GM18511 (cell line): ENCODE results near the gene OXT.

Experiments
- ATAC-seq: cut with Tn5 transposase; IDR thresholded peaks from one replicate; pipeline ENCODE4 v1.9.1; 2021; ENCODE audit warnings: mild to moderate bottlenecking, moderate library complexity; ENCODE audit not compliant: unreplicated experiment

The OXT gene

GRCh38 chr20:3084283-3084985 lies 13.0 kb downstream of the OXT start, which contains the start of gene AVP:
Gene AVP, minus strand, starts transcription at chr20:3084724. Its CDS starts 50 bp downstream, at chr20:3084674.
- ATAC-seq, result no peak

- no peak for ATAC-seq
Measured at GRCh38 chr20:3084986-3085360, 13.6 kb downstream of the OXT start.

GRCh38 chr20:3085571-3086072 lies 14.2 kb downstream of the OXT start:
- no peak for ATAC-seq

GRCh38 chr20:3088031-3088430 lies 16.6 kb downstream of the OXT start:
- no peak for ATAC-seq

GRCh38 chr20:3090565-3090964 lies 19.1 kb downstream of the OXT start:
- ATAC-seq, result no peak

GRCh38 chr20:3092611-3093379 lies 21.4 kb downstream of the OXT start:
- no peak for ATAC-seq

- ATAC-seq, result no peak
Measured at GRCh38 chr20:3093861-3094361, 22.5 kb downstream of the OXT start.

- no peak for ATAC-seq
Measured at GRCh38 chr20:3094848-3095629, 23.6 kb downstream of the OXT start.

- no peak for ATAC-seq
Measured at GRCh38 chr20:3100480-3100879, 29.1 kb downstream of the OXT start.

GRCh38 chr20:3101251-3101650 lies 29.8 kb downstream of the OXT start:
- no peak for ATAC-seq

GRCh38 chr20:3101737-3102574 lies 30.5 kb downstream of the OXT start:
- ATAC-seq, result no peak

GRCh38 chr20:3102575-3103368 lies 31.4 kb downstream of the OXT start:
- no peak for ATAC-seq

- ATAC-seq, result no peak
Measured at GRCh38 chr20:3103369-3104032, 32.1 kb downstream of the OXT start.

GRCh38 chr20:3105256-3106137 lies 34.1 kb downstream of the OXT start:
- no peak for ATAC-seq

- no peak for ATAC-seq
Measured at GRCh38 chr20:3106185-3106584, 34.8 kb downstream of the OXT start.

- no peak for ATAC-seq
Measured at GRCh38 chr20:3106658-3107463, 35.4 kb downstream of the OXT start.

- no peak for ATAC-seq
Measured at GRCh38 chr20:3107464-3108025, 36.1 kb downstream of the OXT start.
